Measurements from ENCODE around the gene RPL36.

DNA sequence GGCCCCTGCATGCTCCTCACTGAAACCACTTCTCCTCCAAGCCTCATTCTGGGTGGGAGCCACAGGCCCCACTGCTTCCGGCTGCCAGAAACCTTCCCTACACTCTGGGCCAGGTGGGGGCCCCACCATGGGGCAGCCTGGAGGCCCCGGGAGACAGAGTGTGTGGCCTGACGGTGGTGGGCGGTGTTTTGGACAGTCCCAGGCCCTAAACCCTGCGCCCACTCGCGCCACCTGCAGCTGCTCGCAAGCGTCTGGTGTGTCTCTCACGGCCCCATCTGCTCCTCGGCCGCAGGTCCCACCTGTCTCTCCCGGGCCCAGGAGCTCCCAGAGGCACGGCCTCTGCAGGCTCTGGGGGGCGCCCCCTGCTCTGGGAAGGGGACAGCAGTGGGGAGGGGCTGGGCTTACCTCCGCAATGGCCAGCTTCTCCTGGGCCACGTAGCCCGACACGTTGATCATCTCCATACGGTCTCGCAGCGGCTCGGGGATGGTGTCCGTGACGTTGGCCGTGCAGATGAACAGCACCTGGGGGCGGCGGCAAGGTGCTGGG is 5.6 kb downstream of the RPL36 start:
- TF ChIP-seq YY1 (IDR thresholded peaks at IDR 0.05; ENCODE audit: insufficient read depth, insufficient read length) (no peak), ZNF274 (IDR thresholded peaks at IDR 0.05; ENCODE audit: low read depth, low read length) (no peak), SUZ12 (IDR thresholded peaks at IDR 0.05; ENCODE audit: extremely low read depth, insufficient read depth, insufficient read length) (no peak)
